Activated B cell treated with CpG ODN at 0.5 μM for 24 hours (primary cell): ENCODE data around the gene GPRIN2. TPM values are rescaled to one million over a fixed set of nuclear protein-coding genes. Genes with fewer than 3 reads are reported as not detected.

Experiments used
- ATAC-seq: fragments of 200-7000 bp; cut with Tn5 transposase; one replicate; pipeline ENCODE4 v1.10.0; 2021; ENCODE audit warnings: low read depth, mild to moderate bottlenecking, moderate library complexity
- CTCF ChIA-PET: fragments of 350-600 bp; sonication (Branson Sonifier 250); formaldehyde crosslinking; loops from one replicate; lab custom pipeline; 2021; ENCODE audit warnings: antibody characterized with exemption; lab: Charles Lee
- POLR2A ChIA-PET: fragments of 350-600 bp; sonication (Branson Sonifier 250); formaldehyde crosslinking; loops from one replicate; lab custom pipeline; 2021; ENCODE audit warnings: antibody characterized with exemption; lab: Charles Lee
- DNase-seq: peaks from one replicate; pipeline ENCODE4 v3.0.0; 2022
- H3K27ac Mint-ChIP-seq: one replicate; pipeline ENCODE4 v1.8.0; 2020; ENCODE audit warnings: mixed read lengths
- H3K27me3 Mint-ChIP-seq: one replicate; pipeline ENCODE4 v1.8.0; 2021; ENCODE audit warnings: mixed read lengths
- H3K36me3 Mint-ChIP-seq: one replicate; pipeline ENCODE4 v1.8.0; 2021; ENCODE audit warnings: low read depth, mixed read lengths
- H3K4me1 Mint-ChIP-seq: one replicate; pipeline ENCODE4 v1.8.0; 2021; ENCODE audit warnings: mixed read lengths
- H3K4me3 Mint-ChIP-seq: one replicate; pipeline ENCODE4 v1.8.0; 2020; ENCODE audit warnings: mild to moderate bottlenecking, mixed read lengths
- H3K9me3 Mint-ChIP-seq: one replicate; pipeline ENCODE4 v1.8.0; 2020; ENCODE audit warnings: mixed read lengths
- intact Hi-C: fragments of 100-400 bp; cut with micrococcal nuclease; formaldehyde crosslinking; loops from one replicate; pipeline ENCODE4 v1.15.1; 2024
- total RNA-seq: library from RNA; stranded (reverse); gene quantifications from 2 replicates; pipeline ENCODE4 v1.2.3, GENCODE V29; 2022
- TF ChIP-seq, protein P1 (sequence below): fragments of 200-600 bp; IDR thresholded peaks from one replicate; pipeline ENCODE4 v1.8.0; 2022; ENCODE audit warnings: antibody characterized with exemption, mild to moderate bottlenecking

GPRIN2 gene
- total RNA-seq, 1 donor from 2014 or later, result not detected

DNA sequence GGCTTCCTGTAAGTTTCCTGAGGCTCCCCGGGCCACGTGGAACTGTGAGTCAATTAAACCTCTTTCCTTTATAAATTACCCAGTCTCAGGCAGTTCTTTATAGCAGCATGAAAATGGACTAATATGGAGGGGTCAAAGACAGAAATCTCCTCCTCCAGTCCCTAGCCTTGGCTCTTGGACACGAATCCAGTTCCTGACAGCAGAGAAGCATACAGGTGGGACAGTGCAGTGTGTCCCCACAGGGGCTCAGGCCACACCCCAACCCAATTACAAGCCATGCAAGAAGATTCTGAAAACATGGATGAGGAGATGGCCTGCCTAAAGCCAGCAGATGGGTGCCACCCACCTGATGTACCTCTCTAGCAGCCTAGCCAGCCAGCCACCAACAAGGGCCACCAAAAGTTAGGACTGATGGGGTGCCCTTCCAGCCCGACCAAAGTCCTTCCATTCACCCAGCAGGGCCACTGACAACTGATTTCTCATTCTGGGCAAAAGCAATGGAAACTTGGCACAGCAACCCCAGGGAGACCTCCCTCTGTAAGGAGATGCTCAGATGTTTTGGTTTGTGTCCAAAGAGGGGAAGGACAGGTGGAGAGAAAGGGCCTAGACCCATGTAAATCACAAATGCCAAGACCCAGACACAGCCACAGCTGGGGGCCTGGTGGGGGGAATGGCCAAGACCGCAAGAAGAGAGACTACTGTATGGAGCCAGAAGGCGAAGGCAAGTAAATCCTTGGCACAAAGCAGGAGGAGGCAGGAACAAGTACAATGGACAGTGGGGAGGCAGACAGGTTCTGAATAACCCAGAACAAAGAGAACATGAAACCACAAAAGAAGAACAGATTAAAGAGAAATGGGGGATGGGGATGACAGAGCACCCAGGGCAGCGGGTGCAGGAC lies 13.6 kb downstream of the GPRIN2 start:
- H3K27ac Mint-ChIP-seq, result no peak overlapping the region
- POLR2A ChIA-PET, result no interaction called here
- DNase-seq, result peak; percentile 12

DNA sequence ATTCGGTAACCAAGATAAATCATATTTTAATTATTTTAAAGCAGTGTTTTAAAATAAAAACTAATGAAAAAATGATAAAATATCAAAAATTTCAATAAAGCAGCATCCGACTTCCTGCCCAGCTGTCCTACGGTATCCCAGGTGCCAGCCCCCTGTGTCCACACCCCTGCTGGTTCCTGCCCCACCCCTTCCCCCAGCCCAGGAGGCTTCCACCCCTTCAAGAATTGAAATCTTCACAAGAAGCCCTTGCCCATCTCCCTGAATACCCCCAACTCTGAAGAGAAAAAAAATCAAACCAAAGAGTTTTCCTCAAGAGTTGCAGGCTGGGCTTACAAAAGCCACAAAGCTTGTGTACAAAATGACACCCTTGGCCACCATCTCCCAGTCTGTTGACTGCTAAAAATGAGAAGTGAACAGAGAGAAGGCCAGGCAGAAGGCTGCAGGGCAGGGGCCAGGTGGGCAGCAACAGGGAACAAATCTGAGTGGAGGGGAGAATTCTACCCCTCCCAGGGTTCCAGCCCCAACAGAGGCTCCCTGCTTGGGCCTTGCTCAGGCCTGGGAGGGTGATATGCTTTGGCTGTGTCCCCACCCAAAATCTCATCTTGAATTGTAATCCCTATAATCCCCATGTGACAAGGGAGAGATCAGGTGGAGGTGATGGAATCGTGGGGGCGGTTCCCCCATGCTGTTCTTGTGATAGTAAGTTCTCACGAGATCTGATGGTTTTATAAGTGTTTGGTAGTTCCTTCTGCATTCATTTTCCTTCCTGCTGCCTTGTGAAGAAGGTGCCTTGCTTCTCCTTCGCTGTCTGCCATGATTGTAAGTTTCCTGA lies 14.5 kb downstream of the GPRIN2 start:
- ChIA-PET POLR2A (no interaction called here), CTCF (no interaction called here)
- no peaks in the 10 kb centered on the region for H3K9me3 Mint-ChIP-seq
- no peak overlapping the region for H3K4me3 Mint-ChIP-seq
- H3K27me3 Mint-ChIP-seq, result peaks cover 48% of the 10 kb centered on the region
- ATAC-seq, result no peak
- TF ChIP-seq, protein P1, sequence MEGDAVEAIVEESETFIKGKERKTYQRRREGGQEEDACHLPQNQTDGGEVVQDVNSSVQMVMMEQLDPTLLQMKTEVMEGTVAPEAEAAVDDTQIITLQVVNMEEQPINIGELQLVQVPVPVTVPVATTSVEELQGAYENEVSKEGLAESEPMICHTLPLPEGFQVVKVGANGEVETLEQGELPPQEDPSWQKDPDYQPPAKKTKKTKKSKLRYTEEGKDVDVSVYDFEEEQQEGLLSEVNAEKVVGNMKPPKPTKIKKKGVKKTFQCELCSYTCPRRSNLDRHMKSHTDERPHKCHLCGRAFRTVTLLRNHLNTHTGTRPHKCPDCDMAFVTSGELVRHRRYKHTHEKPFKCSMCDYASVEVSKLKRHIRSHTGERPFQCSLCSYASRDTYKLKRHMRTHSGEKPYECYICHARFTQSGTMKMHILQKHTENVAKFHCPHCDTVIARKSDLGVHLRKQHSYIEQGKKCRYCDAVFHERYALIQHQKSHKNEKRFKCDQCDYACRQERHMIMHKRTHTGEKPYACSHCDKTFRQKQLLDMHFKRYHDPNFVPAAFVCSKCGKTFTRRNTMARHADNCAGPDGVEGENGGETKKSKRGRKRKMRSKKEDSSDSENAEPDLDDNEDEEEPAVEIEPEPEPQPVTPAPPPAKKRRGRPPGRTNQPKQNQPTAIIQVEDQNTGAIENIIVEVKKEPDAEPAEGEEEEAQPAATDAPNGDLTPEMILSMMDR, result no peak
- H3K27ac Mint-ChIP-seq, result no peak overlapping the region
- intact Hi-C loops, result no loop called here
- H3K4me1 Mint-ChIP-seq, result no peaks in the 10 kb centered on the region
- H3K36me3 Mint-ChIP-seq, result no peaks in the 10 kb centered on the region
- peak; percentile 12 for DNase-seq

More for the DNA sequence above, 13.6 kb downstream of the GPRIN2 start:
- no peaks in the 10 kb centered on the region for H3K36me3 Mint-ChIP-seq
- H3K9me3 Mint-ChIP-seq, result no peaks in the 10 kb centered on the region
- intact Hi-C loops, result no loop called here
- TF ChIP-seq, protein P1, result no peak
- H3K27me3 Mint-ChIP-seq, result peaks cover 41% of the 10 kb centered on the region
- ATAC-seq, result no peak
- H3K4me1 Mint-ChIP-seq, result no peaks in the 10 kb centered on the region
- no peak overlapping the region for H3K4me3 Mint-ChIP-seq
- CTCF ChIA-PET, result no interaction called here

DNA sequence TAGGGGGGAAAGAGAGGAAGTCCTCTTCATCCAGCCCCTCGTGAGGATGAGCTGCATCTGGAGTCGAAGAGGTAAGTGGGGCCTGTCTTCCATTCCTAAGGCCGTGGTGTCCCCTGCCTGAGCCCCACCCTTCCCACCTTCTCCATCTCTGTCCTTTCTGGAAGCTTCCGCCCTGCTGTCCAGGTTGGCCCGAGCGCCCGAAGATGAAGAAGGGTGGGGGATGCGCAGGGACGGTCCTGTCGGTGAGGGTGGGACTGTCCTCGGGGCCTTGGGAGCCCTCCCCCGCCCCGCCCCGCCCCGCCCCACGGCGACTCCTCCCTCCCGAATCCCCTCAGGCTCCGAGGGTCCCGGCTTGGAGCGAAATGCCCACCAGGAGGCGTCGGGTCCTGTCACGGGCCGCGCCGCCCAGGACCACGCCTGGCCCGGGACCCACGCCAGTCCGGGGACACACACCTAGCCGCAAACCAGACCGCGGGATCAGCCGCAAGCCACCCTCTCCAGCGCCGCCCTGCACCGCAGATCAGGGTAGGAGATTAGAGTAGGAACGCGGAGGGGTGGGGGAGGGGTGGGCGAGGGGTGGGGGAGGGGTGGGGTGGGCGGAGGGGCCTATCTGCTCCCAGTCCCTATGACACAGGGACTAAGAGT lies 15.3 kb downstream of the GPRIN2 start:
- DNase-seq, result peak; percentile 10
- no peaks in the 10 kb centered on the region for H3K36me3 Mint-ChIP-seq
- ChIA-PET CTCF (no interaction called here), POLR2A (no interaction called here)
- intact Hi-C loops, result no loop called here
- peaks cover 54% of the 10 kb centered on the region for H3K27me3 Mint-ChIP-seq
- no peak for ATAC-seq
- no peak overlapping the region for H3K4me3 Mint-ChIP-seq
- H3K4me1 Mint-ChIP-seq, result no peaks in the 10 kb centered on the region
- no peaks in the 10 kb centered on the region for H3K9me3 Mint-ChIP-seq
- H3K27ac Mint-ChIP-seq, result no peak overlapping the region
- TF ChIP-seq, protein P1, result no peak

DNA sequence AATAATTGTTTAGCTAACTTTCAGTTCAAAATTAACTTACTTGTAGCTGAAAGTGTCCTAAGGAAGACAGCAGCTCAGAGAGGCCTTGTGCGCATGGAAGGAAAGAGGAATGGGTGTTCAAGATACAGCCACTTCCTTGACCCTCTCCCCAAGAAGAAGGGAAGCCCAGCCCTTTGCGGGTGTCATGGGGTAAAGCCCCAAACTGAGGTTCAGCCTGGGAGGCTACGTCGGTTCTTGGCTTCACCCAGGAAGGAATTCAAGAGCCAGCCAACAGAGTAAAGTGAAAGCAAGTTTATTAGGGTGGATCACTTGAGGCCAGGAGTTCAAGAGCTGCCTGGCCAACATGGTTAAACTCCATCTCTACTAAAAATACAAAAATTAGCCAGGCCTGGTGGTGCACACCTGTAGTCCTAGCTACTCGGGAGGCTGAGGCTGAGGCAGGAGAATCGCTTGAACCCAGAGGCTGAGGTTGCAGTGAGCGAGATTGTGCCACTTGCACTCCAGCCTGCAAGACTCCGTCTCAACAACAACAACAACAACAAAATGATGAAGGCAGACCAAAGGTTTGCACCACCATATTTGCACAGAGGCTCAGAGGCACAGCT lies 15.9 kb downstream of the GPRIN2 start:
- Mint-ChIP-seq H3K9me3 (no peaks in the 10 kb centered on the region), H3K4me1 (no peaks in the 10 kb centered on the region), H3K4me3 (no peak overlapping the region), H3K36me3 (no peaks in the 10 kb centered on the region), H3K27me3 (peaks cover 54% of the 10 kb centered on the region), H3K27ac (no peak overlapping the region)
- intact Hi-C loops, result no loop called here
- DNase-seq, result peak; percentile 14
- ChIA-PET CTCF (no interaction called here), POLR2A (no interaction called here)
- TF ChIP-seq, protein P1, result no peak
- no peak for ATAC-seq
